Endometrial microvascular endothelial cells (primary cell): ENCODE measurements around the gene TTC3. TPM values are rescaled to one million over a fixed set of nuclear protein-coding genes. Genes with fewer than 3 reads are reported as not detected.
"Not testable (repeated sequence)": the region's sequence is repeated elsewhere in the genome, so short reads cannot be mapped to it uniquely, and the experiment has no call there.

Source experiments
- in situ Hi-C: cut with HindIII; loops from 2 replicates; pipeline ENCODE4 v1.10.0; 2017; ENCODE audit warnings: low sequenced_read_pairs, low pct_unique_long_range_greater_than_20kb; ENCODE audit errors: inconsistent ontology term
- total RNA-seq: library from RNA; depleted of rRNA; stranded (reverse); fragments of >200 nt; gene quantifications from one replicate; pipeline ENCODE4 v1.2.3, GENCODE V29; 2015; ENCODE audit errors: inconsistent ontology term

The TTC3 gene, protein sequence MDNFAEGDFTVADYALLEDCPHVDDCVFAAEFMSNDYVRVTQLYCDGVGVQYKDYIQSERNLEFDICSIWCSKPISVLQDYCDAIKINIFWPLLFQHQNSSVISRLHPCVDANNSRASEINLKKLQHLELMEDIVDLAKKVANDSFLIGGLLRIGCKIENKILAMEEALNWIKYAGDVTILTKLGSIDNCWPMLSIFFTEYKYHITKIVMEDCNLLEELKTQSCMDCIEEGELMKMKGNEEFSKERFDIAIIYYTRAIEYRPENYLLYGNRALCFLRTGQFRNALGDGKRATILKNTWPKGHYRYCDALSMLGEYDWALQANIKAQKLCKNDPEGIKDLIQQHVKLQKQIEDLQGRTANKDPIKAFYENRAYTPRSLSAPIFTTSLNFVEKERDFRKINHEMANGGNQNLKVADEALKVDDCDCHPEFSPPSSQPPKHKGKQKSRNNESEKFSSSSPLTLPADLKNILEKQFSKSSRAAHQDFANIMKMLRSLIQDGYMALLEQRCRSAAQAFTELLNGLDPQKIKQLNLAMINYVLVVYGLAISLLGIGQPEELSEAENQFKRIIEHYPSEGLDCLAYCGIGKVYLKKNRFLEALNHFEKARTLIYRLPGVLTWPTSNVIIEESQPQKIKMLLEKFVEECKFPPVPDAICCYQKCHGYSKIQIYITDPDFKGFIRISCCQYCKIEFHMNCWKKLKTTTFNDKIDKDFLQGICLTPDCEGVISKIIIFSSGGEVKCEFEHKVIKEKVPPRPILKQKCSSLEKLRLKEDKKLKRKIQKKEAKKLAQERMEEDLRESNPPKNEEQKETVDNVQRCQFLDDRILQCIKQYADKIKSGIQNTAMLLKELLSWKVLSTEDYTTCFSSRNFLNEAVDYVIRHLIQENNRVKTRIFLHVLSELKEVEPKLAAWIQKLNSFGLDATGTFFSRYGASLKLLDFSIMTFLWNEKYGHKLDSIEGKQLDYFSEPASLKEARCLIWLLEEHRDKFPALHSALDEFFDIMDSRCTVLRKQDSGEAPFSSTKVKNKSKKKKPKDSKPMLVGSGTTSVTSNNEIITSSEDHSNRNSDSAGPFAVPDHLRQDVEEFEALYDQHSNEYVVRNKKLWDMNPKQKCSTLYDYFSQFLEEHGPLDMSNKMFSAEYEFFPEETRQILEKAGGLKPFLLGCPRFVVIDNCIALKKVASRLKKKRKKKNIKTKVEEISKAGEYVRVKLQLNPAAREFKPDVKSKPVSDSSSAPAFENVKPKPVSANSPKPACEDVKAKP (N-terminal part only)
- 45.9 TPM for total RNA-seq

DNA sequence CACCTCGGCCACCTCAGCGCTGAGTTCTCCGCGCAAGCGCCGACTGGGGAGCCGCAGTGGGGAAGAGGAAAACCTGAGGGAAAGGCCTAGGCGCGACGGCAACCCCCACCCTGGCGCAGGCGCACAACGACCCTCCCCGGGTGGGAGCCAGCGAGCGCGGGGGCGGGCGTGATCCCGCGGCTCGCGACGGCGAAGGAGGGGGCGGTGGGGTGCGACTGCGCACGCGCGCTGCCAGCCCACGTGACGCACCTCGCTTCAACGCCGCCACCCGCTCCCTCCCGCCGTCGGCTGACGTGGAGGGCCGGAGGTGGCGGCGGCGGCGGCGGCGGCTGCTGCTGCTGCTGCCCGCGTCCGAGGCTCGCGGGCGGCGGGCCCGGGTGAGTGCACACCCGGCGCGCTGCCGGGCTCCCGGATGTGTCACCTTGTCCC is at the start of gene TTC3, which contains the start of gene PIGP:
TTC3 (plus strand) TSS at position 267 of the 429 bp plus-strand sequence. CDS start 14,004 bp downstream, outside the sequence.
PIGP (minus strand) TSS at position 84 of the 429 bp plus-strand sequence. CDS start 556 bp downstream, outside the sequence.
- in situ Hi-C loops = no loop called here

DNA sequence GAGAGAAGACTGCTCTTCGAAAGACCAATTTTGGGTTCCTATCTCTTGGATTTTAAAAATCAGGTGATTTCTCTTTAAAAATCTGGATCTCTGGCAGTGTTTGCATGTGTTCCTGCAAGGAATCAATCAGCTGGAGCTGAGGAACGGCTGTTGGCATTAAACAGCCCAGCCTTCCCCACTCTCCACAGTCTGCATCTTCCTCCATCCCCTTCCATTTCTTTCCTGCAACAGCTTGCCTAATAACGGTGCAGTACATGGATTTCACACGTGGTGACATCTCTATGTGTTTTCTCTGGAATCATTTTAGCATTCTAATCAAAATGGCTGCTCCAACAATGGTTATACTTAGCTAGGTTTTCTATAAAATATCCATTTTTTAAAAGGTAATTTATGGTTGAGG is 46.6 kb upstream of the TTC3 start:
- in situ Hi-C loops = no loop called here

DNA sequence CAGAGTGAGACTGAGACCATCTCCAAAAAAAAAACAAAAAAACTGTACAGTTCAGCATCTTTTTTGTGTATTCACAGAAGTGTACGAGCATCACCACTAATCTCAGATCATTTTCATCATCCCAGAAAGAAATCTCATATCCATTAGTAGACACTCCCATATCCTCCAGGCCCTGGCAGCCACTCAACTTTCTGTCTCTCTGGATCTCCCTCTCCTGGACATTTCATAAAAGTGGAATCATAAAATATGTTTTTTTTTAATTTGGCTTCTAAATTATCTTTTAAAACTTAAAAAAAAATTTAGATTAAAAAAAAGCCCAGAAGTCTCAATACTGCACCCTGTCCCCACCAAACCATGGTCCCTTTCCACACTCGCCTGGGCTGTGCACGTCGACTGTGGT is 44.5 kb upstream of the TTC3 start:
- in situ Hi-C loops = no loop called here

DNA sequence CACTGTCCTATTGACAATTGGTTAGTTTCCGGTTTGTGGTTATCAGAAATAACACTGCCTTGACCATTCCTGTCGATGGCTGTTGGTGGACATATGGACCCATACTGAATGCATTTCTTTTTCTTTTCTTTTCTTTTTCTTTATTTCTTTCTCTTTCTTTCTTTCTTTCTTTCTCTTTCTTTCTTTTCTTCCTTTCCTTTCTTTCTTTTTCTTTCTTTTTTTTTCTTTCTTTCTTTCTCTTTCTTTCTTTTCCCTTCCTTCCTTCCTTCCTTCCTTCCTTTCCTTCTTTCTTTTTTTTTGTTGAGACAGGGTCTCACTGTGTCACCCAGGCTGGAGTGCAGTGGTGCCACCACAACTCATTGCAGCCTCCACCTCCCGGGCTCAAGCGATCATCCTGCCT is 42.2 kb upstream of the TTC3 start:
- in situ Hi-C loops = no loop called here

DNA sequence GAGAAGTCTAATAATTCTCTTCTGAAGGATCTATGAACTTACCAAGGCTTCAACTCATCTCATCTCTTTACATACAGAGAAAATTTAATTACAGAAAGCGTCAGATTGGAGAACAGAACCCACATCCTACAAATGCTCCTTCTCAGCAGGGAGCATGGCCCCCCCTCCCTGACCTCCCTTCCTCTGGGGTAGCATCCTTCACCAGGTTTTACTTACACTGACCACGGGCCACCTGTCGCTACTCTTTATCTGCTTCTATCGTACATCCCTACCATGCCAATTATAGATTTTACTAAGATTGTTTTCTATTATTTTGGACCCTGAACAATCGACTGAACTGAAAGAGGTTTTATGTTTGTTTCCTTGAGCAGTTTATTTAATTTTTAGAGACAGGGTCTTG is 40.8 kb upstream of the TTC3 start:
- in situ Hi-C loops = no loop called here

DNA sequence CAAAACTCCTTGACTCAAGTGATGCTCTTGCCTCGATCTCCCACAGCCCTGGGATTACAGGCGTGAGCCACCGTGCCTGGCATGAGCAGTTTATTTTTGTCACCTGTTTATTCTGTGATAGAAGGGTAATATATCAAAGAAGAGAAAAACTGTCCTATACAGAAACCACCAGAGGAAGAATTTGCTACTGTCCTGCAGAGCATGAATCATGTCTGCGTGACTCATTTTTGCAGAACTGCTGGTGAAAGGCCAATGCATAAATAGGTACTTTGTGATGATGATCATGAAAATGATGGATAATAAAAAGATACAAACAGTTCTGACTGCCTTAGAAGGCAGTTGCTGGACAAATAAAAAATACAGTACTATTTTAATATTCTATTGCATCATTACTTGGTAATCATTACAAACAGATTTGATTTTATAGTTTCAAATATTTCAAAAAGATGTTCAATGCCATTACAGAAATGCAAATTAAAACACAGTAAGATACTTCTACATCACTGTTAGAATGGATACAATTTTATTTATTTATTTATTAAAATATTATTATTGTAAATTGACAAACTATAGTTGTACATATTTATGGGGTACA is 40.1 kb upstream of the TTC3 start:
- in situ Hi-C loops = no loop called here

DNA sequence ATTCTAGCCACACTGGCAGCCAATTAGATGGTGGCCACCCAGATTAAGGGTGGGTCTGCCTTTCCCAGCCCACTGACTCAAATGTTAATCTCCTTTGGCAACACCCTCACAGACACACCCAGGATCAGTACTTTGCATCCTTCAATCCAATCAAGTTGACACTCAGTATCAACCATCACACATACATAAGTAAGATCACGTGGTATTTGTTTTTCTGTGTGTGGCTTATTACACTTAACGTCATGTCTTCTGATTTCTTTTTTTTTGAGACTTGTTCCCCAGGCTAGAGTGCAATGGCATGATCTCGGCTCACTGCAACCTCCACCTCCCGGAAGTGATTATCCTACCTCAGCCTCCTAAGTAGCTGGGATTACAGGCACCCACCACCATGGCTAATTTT is 38.7 kb upstream of the TTC3 start:
- in situ Hi-C loops = not testable (repeated sequence)

DNA sequence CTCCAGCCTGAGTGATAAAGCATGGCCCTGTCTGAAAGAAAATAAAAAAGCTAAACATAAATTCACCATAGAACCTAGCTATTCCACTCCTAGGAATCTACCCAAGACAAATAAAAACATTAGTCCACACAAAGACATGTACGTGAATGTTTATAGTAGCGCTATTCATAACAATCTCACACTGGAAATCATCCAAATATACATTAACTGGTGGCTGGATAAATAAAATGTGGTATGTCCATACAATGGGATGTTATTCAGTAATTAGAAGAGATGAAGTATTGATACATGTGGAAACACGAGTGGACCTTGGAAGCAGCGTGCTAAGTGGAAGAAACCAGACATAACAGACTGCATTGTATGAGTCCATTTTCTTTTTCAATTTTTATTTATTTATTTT is 36.9 kb upstream of the TTC3 start:
- in situ Hi-C loops = no loop called here

DNA sequence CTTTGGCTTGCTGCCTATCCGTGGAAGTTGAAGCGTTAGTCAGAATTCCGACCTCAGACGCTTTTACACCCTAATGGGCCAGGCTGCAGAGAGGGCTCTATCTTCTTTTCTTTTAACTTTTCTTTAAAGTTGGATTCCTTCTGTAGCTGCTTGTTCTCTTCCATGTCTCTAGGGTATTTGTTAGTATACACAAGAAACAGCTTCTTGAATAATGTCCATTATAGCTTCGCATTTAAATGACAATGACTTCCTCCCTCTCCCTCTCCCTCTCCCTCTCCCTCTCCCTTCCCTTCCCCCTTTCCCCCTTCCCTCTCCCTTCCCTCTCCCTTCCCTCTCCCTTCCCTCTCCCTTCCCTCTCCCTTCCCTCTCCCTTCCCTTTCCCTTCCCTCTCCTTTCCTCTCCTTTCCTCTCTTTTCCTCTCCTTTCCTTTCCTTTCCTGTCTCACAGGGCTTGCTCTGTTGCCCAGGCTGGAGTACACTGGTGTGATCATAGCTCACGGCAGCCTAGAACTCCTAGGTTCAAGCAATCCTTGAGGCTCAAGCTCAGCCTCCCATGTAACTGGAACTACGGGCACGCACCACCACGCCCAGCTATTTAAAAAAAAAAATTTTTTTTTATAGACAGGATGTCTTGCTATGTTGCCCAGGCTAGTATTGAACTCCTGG is 33.5 kb upstream of the TTC3 start:
- in situ Hi-C loops = no loop called here

DNA sequence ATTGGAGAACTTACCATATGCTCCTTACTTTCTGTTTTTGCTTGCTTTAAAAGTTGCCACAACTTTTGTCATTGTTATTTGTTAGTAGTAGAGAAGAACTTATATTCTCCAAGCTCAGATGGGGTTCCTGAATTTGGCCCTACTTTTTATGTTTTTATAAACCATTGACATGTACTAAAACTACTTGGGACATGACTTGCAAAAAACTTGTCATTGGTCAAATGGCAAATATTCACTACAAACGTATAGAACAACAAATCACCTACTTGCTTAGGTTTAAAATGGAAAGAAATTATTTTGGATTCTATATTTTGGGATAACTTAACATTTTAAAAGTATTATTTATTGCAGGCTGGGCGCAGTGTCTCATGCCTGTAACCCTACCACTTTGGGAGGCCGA is 32.8 kb upstream of the TTC3 start:
- in situ Hi-C loops = no loop called here

DNA sequence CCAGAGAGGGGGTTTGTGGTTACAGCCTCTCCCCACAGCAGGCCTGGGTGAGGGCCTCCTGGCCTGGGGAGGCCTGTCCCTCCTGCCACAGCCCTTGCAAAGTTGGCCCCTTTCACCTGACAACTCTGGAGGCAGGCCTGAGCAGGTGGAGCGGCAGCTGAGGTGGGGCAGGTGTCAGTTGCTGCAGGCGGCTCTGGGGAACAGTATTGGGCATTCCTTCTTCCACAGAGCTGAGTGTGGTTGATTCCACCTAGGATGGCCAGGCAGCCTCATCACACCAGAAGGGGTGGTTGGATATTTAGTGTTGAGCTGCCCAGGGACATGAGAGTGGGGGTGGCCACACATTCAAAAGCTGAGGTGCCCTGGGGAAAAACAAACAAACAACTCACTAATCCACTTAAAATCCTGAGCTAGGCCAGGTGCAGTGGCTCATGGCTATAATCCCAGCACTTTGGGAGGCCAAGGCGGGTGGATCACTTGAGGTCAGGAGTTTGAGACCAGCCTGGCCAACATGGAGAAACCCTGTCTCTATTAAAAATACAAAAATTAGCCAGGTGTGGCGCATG is 31.3 kb upstream of the TTC3 start:
- in situ Hi-C loops = no loop called here

DNA sequence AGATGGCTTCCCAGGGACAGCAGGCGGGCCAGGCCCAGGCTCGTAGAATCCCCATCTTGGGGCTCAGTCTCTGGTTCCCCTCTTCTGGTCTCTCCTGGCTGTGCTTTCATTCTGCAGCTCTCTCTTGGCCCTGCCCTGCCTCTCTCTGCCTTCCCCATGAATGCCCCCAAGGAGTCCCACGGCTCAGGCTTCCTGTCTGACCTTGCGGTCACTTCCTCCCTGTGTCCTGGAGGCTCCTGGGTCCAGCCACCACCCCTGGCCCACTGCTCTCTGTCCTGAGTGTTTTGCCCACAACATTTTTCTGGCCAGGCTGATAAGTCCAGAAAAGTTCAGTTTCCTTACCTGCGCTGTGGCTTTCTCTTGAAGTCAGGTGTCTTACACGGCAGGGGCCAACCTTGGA is 29.2 kb upstream of the TTC3 start:
- in situ Hi-C loops = no loop called here

DNA sequence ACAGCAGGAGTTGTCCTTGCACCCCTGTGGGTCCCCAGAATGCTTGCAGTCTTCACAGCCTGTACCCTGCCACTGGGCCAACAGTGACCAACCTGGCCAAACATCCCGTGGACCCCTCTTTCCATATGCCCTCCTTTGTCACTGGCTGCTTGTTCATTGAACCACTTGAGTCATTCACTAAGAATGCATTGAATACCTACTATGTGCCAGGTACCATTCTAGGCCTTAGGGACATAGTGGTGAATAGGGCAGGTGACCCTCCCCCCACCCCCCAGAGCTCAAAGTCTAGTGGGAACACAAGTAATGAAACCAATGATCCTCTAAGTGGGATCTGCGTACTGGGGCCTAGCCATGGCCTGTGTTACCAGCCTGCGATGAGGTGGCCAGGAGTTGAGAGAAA is 28.4 kb upstream of the TTC3 start:
- in situ Hi-C loops = no loop called here

DNA sequence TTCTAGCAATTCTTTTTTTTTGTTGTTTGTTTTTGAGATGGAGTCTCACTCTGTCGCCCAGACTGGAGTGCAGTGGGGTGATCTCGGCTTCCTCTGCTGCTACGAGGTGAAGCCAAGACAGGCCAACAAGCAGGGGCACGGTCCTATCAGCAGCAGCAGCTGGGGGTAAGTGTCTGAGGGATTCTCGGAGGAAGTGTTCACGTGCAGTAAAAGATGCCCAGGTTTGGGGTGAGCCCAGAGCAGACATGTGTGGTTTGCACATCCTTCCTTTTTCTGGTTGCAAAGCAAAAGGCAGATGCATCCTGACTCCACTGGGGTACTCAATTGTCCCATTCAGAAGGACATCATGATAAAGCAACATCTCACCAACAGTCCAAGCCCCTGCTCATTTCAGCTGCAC is 27.9 kb upstream of the TTC3 start:
- in situ Hi-C loops = no loop called here

DNA sequence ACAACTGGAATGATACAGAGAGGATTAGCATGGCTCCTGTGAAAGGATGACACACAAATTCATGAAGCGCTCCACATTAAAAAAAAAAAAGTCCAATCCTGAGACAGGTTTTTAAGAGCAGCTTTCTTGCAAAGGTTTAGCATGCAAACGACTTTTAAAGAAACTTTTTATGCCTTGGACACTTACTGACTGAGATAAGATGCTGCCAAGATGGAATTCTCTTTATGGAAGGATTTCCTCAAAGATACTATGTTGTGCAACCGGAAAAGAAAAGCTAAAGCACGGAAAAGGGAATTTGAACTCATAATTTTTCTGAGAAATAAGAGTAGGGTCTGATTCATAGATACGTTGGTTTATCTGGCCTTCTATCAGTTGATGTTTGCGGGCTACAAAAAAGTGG is 27.5 kb upstream of the TTC3 start:
- in situ Hi-C loops = no loop called here

DNA sequence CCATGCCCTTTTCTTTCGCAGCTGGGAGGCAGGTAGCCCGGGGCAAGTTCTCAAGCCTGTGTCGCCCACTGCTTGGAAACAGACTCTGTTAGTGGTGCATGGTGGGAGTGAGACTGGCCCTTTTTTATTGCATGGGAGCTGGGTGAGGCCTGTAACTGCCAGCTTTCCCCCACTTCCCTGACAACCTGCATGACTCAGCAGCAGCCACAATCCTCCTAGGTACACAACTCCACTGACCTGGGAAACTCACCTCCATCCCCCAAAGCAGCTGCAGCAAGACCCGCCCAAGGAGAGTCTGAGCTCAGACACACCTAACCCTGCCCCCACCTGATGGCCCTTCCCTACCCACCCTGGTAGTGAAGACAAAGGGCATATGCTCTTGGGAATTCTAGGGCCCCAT is 26.0 kb upstream of the TTC3 start:
- in situ Hi-C loops = no loop called here

DNA sequence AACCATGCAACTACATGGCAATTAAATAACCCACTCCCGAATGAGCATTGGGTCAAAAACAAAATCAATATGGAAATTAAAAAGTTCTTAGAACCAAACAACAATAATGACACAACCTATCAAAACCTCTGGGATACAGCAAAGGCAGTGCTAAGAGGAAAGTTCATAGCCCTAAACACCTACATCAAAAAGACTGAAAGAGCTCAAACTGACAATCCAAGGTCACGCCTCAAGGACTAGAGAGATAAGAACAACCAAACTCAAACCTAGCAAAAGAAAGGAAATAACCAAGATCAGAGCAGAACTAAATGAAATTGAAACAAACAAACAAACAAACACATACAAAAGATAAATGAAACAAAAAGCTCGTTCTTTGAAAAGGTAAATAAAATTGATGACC is 23.3 kb upstream of the TTC3 start:
- in situ Hi-C loops = not testable (repeated sequence)

DNA sequence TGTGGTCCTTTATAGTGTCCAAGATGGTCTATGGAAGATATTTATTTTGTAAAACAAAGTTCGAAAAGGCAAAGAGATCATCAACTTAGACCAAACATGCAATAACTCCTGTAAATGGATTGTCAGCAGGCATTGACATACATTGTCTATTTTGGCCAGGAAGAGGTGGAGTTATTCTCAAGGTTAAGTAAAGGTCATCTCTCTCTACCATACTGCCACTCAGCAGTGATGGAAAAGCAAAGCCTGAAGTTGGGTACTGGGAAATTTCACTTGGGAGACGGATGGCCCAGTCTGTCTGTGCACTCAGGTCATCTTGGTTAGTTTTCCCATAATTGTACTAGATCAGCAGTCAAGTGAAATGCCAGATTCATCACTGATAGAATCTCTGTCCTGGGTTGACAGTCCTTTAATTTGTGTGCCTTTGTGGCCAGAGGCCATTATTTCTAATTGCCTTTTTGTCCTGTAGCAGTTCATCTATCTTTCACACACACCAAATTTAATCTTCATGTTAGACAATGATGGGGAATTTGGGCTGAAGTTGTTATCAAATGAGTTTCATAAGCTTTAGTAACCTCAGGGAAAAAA is 17.7 kb upstream of the TTC3 start:
- in situ Hi-C loops = no loop called here
